HG03442 (cell line): ENCODE data around the gene VEPH1.

Experiments
- ATAC-seq: cut with Tn5 transposase; IDR thresholded peaks from one replicate; pipeline ENCODE4 v1.9.1; 2021; ENCODE audit warnings: mild to moderate bottlenecking, moderate library complexity; ENCODE audit not compliant: unreplicated experiment

Gene VEPH1

GRCh38 chr3:157276801-157277200 is 226.4 kb downstream of the VEPH1 start:
- no peak for ATAC-seq

DNA sequence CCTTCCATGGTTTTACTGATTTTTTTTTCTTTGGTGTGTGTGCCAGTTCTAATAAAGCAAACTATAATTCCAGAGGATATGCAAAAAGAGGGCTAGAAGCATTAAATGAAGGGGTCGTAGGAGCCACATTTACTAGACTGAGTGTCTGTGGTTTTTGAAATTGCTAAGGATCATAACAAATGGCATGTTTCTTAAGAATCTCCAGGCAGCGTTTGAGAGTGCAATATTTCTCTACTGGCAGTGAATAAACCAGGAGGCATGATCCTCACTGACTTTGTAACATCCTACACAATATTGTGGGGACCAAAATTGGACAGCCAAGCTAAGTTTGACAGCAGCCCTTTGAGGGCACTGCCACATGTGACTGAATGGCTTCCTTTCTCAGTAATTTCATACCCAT is 227.4 kb downstream of the VEPH1 start:
- no peak for ATAC-seq

DNA sequence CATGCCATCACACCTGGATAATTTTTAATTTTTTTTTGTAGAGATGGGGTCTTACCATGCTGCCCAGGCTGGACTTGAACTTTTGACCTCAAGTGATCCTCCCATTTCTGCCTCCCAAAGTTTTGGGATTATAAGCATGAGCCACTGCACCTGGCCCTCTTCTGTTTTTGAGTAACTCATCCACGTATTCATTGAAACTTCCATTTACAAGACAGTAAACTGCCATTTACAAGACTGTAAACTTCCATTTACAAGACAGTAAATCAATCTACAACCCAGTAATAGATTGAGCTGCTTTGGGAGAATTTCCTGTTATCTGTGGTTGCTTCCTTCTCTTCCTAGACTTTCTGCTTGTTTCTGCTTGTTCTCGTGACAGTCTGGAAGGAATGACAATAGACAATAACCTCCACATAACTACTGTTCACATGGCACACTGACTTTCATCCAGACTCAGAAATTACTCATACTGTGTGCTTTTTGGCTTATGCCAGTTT is 228.5 kb downstream of the VEPH1 start:
- no peak for ATAC-seq

GRCh38 chr3:157271283-157271882 is 231.8 kb downstream of the VEPH1 start:
- ATAC-seq, result no peak

DNA sequence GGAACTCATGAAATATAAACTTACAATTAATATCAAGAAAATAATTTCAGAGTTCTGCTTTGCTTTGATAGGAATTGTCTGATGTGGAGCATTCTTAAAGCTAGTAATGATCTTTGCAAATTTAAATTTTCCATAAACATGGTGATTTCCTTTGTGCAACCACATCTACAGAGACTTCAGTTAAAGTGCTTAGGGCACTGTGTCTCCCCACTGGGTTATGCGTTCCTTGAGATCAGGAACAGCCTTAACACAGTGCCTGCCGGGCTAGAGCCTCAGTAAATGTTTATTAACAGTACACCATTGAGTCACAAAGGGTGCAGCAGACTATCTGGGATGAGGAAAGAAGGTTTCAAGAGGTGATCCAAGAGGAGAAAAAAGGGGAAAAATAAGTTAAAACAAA is 235.2 kb downstream of the VEPH1 start:
- ATAC-seq, result no peak

DNA sequence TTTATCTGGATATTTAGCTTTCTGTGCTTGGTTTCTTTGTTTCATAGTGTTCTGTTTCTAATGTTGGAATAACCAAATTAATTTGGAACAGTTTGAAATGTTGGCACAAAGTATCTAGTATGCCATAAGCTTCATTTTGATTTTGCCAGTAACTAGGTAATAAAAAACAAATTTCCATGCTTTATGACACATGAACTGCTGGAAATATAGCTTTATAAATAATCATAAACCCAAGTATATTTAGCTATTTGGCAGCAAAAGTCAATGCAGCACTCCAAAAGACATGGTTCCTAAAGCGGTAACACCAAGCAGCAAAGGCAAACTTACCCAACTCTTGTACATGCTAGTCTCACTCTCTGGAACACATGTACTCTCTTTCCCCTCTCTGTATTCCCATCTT is 237.3 kb downstream of the VEPH1 start:
- no peak for ATAC-seq

- ATAC-seq, result no peak
These were observed 240.2 kb downstream of the VEPH1 start for GRCh38 chr3:157263027-157263426.

DNA sequence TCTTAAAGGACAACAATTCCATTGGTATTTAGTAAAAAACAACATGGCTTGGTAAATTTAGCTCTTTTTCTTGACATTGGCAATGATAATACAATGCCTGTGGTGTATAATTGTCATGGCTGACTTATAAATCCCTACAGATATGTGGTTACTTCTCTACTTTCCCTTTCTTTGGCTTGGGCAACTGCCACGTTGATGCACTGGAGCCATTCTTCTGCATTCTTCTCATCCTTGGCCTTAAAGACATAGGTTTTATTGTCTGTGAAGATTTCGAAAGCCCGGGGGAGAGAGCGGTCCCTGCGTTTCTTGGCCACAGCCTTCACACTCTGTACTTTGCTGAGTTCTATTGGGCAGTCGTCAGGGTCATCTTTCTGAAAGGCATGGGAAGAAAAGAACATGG is 242.2 kb downstream of the VEPH1 start:
- ATAC-seq, result no peak

DNA sequence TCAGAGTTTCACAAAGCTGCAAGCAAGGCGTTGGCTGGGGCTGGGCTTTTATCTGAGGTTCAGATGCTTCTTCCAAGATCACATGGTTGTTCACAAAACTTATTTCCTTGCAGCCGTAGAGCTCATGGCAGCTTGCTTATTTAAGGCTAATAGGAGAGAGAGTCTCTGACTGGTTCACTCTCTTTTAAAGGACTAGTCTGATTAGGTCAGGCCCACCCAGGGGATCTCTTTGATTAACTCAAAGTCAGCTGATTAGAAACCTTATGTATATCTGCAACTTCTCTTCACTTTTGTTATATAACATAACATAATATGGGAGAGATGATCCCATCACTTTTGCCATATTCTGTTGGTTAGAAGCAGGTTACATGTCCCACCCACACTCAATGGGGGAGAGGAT is 243.4 kb downstream of the VEPH1 start:
- no peak for ATAC-seq

GRCh38 chr3:157257101-157257500 is 246.1 kb downstream of the VEPH1 start:
- no peak for ATAC-seq

DNA sequence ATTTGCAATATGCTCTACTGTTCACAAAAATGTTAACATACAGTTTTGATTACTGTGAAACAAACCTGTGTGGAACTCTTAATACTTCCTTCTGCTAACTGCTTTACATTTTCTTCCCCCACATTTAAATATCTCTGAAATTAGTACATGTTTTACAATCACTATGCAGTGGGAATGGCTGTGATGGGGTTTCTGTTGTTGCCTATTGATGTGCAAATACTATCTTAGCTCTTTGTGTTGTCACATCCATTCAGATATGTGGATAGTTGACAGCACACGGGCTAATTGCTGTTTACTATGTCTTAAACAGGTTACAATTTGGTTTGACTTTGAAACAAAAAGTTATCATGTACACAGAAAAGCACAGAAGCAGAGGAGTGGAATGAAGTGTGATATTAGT is 247.4 kb downstream of the VEPH1 start:
- no peak for ATAC-seq

- ATAC-seq, result no peak
These were observed 251.5 kb downstream of the VEPH1 start for GRCh38 chr3:157251685-157252084.

DNA sequence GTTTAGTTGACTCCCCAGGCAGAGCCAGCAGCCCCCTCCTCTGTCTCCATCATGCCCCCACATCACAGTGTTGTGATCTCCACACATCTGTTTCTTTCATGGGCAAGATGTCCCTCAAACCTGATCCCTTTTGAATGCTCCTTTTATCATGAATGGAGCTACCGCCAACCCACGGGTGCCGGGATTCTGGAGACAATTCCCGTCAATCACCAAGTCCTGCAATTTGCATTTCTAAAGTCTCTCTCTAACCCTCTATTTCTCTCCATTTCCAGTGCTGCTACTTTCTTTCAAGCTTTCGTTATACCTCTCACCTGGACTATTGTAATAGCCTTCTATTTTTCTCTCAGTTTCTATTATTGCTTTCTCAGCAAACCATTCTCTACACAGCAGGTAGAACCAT is 253.6 kb downstream of the VEPH1 start:
- no peak for ATAC-seq

DNA sequence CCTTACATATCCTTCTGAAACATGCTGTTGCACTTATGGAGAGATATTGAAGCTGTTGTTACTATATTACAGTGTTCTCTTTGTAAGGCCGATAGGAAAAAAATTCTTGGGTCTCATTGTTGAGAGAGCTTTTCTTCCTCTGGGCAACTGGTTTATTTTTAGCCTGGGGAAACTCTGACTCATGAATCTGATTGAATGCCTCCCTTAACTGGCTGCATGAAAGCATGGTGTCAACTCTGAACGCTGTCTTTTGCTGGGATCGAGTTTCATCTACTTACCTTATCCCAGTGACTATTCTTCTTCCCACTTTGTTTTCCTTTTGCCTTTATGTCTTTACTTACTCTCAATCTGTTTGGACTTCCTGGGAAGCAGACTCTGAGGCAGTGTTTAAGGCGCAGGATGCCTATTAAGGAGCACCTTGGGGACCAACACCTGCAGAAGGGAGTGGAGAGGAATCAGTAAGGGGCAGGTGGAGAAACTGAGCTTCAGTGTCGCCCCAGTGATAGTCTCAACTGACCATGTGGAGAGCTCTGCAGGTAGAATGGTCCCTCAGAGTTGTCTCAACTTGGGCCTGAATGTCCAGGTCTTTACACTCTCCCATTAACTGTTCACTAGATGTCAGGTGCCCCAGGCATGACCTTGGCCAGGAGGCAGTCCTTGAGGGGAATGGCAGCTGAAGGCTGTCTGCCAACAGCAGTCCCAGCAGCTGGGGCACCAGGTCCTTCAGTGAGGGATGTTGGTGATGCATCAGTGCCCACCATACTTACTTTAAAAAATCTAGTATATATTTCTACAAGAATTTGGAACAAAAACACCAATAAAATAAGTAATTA is 254.4 kb downstream of the VEPH1 start:
- ATAC-seq, result no peak

GRCh38 chr3:157247391-157247790 is 255.8 kb downstream of the VEPH1 start:
- ATAC-seq, result no peak

DNA sequence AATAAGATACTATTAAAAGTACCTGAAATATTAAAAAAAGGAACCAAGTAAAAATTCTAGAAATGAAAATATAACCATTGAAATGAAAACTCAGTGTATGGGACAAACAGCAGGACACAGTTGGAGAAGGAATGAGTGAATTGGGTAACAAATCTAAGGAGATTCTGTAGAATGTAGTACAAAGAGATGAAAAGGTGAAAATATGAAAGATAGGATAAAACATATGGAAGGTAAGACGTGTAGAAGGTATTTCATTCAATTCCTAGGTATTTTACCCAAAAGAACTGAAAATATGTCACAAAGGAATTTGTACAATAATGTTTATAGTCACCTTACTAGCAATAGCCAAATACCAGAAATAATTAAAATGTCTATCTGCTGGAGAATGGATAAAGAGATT is 260.4 kb downstream of the VEPH1 start:
- ATAC-seq, result no peak

- no peak for ATAC-seq
These were observed 261.6 kb downstream of the VEPH1 start for GRCh38 chr3:157241599-157241998.

GRCh38 chr3:157240408-157240807 is 262.8 kb downstream of the VEPH1 start:
- no peak for ATAC-seq

DNA sequence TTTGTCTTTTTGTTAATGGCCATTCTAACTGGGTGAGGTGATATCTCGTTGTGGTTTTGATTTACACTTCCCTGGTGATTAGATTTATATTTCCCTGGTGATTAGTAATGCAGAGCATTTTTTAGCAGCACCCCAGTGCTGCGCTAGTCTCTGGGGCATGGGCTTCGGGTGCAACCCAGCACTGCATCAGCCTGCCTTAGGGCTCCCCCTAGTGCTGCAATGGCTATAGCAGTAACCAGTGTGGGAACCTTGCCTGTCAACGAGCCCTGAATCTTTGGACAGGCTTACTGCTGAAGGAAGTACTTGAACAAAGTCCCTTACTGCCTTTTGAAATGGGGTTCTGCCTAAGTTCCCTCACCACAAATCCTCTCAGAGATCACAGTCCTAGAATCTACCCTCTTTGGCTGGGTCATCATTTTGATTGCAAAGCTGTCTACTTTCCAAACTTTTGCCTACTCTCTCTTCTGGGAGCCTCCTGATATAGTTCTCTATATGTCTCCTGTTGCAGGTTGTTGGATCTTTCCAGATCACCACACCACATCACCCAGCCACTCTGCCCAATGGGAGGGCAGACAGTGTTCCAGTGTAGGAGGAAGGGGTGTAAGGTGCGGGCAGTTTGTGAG is 264.0 kb downstream of the VEPH1 start:
- peak; percentile 99 for ATAC-seq

GRCh38 chr3:157238457-157238856 is 264.8 kb downstream of the VEPH1 start:
- no peak for ATAC-seq

- no peak for ATAC-seq
These were observed 265.3 kb downstream of the VEPH1 start for GRCh38 chr3:157237886-157238285.

GRCh38 chr3:157235291-157235690 is 267.9 kb downstream of the VEPH1 start:
- ATAC-seq, result no peak
